Choroid plexus epithelial cell (primary cell): ENCODE data around the gene NDUFA11.
A peak's percentile ranks its signal among the peaks of the same experiment; 100 is the strongest.

ENCODE experiments used
- DNase-seq: peaks from one replicate; pipeline ENCODE4 v3.0.0-alpha.2; 2010; ENCODE audit warnings: low read depth
- H3K4me3 ChIP-seq: 2 replicates; pipeline ENCODE4 v1.5.1; 2011; ENCODE audit warnings: low read depth, mild to moderate bottlenecking, control low read depth, low read length, moderate library complexity
- CTCF ChIP-seq: conservative IDR thresholded peaks from 2 replicates; pipeline ENCODE4 v1.5.1; 2011; ENCODE audit warnings: low read depth, mild to moderate bottlenecking, control low read depth, inconsistent platforms, low read length, moderate library complexity

NDUFA11 gene

GRCh38 chr19:5948752-5949564, 45.4 kb upstream of the NDUFA11 start:
- no peak overlapping the region for H3K4me3 ChIP-seq
- TF ChIP-seq CTCF: no peak
- peak; percentile 38 for DNase-seq

GRCh38 chr19:5947435-5947834, 43.8 kb upstream of the NDUFA11 start:
- peak; percentile 94 for DNase-seq
- TF ChIP-seq CTCF: no peak
- H3K4me3 ChIP-seq: no peak overlapping the region

GRCh38 chr19:5943623-5944022, 40.0 kb upstream of the NDUFA11 start:
- H3K4me3 ChIP-seq: no peak overlapping the region
- no peak for TF ChIP-seq CTCF
- peak; percentile 51 for DNase-seq

- H3K4me3 ChIP-seq: no peak overlapping the region
- no peak for DNase-seq
- TF ChIP-seq CTCF: no peak
These were observed 39.5 kb upstream of the NDUFA11 start for GRCh38 chr19:5943045-5943444.

GRCh38 chr19:5941673-5942072, 38.1 kb upstream of the NDUFA11 start:
- DNase-seq: no peak
- H3K4me3 ChIP-seq: no peak overlapping the region
- TF ChIP-seq CTCF: no peak

GRCh38 chr19:5940260-5941208, 36.9 kb upstream of the NDUFA11 start:
- no peak overlapping the region for H3K4me3 ChIP-seq
- no peak for TF ChIP-seq CTCF
- no peak for DNase-seq
